Measurements from ENCODE around the gene SOAT1. TPM values are rescaled to one million over a fixed set of nuclear protein-coding genes. Genes with fewer than 3 reads are reported as not detected.

Gene SOAT1
- polyA plus RNA-seq, 1 donor = 10.7 TPM

- DNase-seq = no peak
Observed at GRCh38 chr1:179305450-179305849, 11.9 kb downstream of the SOAT1 start.

DNA sequence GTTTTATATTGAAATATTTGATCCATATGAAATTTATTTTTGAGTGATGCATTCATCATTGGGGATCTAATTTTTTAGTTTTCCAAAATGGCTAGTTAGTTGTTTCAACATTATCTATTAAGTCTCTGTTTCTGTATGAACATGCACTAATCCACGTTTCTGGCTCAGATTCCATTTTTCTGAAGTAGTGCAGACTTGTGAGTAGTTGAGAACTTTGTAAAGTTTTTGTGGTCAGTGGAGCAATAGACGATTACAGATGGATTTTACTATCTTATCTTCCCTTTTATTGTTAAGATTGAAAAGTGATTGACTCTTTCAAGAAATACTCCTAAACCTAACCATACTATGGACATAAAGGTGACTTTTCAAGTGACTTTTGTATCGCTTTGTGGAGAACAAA, 16.7 kb downstream of the SOAT1 start:
- DNase-seq = no peak

DNA sequence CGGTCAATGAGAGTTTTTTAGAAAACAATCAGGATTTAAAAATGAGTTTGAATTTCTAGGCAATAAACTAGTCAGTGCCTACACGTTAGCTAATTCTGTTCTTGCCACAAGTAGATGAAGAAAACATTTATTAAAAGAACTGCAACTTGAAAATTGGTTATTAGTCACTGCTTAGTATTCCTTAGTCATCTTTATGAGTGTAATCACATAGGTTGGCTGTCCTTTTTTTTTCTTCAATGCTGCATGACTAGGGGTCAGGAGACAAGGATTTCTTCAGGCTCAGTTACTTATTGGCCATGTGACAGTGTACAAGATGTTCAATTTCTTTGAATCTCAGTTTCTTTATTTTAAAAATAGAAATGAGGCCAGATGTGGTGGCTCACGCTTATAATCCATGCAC, 17.1 kb downstream of the SOAT1 start:
- DNase-seq = no peak

- no peak for DNase-seq
Observed at GRCh38 chr1:179311149-179311700, 17.6 kb downstream of the SOAT1 start.

DNA sequence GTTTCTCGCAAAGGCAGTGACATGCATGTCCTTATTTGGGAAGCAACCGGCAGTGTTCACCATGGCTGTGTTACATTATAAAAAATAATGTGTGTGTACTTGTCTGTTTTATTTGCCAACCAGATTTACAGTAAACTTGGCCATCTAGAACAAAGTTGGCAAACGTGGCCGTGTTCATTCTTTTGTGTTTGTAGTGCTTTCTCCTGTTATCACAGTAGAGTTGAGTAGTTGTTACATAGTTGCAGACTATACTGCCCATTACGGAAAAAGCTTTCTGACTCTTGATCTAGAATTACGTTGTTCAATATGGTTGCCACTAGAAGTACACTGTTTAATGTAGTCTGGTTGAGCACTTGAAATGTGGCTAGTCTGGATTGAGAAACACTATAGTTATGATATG, 19.4 kb downstream of the SOAT1 start:
- DNase-seq = no peak

DNA sequence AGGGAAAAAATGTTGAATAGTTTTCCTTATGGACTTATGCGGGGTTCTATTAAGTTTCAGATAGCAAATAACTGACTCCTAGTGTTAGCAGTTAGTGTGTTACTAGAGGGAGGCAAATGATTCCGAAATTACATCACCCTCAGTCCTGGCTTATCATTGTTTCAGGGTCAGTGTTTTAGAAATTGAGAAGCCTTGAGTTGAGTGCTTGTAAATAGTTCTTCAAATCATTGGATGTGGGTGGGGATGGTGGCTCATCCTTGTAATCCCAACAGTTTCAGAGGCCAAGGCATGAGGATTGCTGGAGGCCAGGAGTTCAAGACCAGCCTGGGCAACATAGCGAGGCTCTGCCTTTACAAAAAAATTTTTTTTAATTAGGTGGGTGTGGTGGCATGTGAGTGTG, 21.3 kb downstream of the SOAT1 start:
- DNase-seq = no peak

- DNase-seq = no peak
Observed at GRCh38 chr1:179318491-179318890, 24.9 kb downstream of the SOAT1 start.

GRCh38 chr1:179321533-179322216, 28.1 kb downstream of the SOAT1 start:
- DNase-seq = no peak

DNA sequence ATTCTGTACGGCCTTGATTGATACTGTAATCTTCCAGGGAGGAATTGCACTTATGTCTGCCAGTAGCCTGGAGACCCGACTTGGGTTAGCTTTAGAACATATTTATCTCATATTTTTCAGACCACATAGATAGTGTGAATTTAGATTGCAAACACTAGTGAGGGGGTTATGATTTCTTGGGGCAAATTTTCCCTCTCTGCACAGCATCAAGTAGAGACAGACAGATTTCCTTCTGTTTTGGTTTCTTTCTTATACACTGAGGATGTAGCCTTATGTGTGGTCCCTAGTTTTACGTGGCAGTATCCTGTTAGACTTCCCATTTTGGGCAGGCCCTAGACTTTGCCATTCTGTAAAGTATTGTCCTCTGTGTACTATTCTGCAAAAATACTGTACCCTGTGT, 29.0 kb downstream of the SOAT1 start:
- DNase-seq = no peak

DNA sequence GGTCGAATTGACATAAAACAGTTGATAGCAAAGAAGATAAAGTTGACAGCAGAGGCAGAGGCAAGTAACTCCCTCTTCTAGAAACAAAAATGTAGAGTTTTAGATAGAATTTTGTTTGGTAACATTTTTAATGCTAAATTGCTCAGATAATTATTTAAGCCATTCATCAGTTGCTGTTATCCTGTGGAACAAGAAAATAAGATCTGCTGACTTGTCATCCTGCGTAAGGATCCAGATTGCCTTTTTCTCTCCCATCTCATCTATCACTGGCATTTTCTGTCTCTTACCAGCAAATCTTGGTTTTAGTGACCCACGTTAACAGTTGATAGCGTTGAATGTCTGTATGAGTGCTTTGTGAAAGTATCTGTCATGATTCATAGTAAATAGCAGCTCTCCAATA, 29.8 kb downstream of the SOAT1 start:
- no peak for DNase-seq

DNA sequence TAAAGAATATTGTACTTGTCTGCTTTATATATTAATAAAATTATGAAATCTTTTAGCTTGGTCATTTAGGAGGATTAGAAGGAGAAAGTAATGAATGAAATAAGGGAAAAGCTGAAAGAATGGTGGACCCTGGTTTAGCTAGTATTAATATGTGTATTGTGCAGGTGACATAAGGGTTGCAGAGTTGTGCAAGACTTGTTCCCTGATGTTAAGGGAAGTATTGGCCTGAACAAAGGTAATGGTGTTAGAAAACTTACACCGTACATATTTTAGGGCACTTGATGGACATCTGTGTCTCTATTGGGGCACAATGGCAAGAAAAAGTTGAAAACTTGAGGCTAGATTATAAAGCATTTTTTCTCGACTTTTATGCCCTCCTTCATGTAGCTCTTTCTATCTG, 32.2 kb downstream of the SOAT1 start:
- no peak for DNase-seq

- DNase-seq = no peak
Observed at GRCh38 chr1:179326746-179327145, 33.1 kb downstream of the SOAT1 start.

- DNase-seq = no peak
Observed at GRCh38 chr1:179327196-179327595, 33.6 kb downstream of the SOAT1 start.

DNA sequence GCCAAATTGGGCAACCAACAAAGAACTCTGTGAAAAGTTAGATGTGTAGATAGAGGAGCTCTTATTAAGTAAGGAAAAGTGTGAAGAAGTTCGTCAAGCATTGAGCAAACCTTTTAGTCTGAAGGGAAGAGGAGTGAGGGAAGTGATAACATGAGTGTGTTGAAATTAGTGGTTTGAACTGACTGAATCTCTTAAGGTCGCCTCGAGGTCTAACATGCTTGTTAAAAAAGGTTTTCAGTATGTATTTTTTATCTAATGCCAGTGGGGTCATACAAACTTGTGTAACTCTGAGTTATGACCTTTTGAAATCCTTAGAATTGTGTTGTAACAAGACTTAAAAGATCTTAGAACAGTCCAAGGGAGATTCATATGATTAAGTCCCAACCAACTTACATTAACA, 34.1 kb downstream of the SOAT1 start:
- no peak for DNase-seq

- no peak for DNase-seq
Observed at GRCh38 chr1:179329862-179330261, 36.3 kb downstream of the SOAT1 start.

- DNase-seq = no peak
Observed at GRCh38 chr1:179334440-179334839, 40.8 kb downstream of the SOAT1 start.

DNA sequence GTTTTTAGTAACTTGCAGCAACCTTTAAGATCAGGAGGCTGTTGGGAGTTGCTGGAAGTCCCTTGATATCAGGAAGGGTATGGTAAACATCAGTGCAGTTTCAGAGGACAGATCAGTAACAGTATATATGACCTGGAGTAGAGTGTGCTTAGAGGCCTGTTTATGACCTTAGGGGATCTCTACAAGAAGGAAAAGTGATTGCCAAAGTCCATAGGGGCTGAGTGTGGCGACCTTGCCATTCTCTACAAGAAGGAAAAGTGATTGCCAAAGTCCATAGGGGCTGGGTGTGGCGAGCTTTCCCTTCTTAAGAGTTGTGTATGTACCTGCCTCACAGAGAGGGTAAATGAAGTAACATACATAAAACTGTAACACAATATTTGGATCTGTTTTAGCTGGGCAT, 43.7 kb downstream of the SOAT1 start:
- DNase-seq = no peak

GRCh38 chr1:179337942-179338560, 44.5 kb downstream of the SOAT1 start:
- no peak for DNase-seq

DNA sequence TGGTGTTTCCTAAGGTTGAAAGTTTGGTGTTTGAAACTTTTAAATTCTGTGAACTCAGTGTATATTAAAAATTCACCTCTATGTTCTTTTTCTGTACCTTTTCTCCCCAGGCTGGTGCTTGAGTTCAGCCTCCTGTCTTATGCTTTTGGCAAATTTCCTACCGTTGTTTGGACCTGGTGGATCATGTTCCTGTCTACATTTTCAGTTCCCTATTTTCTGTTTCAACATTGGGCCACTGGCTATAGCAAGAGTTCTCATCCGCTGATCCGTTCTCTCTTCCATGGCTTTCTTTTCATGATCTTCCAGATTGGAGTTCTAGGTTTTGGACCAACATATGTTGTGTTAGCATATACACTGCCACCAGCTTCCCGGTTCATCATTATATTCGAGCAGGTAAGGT, 47.3 kb downstream of the SOAT1 start:
- no peak for DNase-seq

DNA sequence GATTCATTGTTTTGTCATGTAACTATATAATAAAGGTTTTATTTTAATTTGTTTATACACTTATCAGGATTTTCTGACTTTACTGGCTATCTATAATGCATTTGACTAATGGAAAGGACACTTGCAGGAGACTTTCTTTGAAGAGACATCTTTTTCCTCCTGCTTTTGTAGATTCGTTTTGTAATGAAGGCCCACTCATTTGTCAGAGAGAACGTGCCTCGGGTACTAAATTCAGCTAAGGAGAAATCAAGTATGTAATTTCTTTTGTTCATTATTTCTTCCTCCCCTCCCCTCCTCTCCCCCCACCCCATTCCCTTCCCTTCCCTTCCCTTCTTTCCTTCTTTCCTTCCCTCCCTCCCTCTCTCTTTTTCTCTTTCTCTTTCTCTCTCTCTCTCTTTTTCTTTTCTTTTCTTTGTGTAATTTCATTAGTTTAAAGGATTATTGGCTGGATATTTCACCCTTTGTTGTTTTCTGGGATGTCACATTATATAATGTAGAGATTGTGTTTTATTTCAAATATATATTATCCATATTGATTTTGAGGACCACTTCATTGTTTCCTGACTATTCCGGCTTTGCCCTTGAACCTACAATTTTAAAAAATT, 48.4 kb downstream of the SOAT1 start:
- no peak for DNase-seq

DNA sequence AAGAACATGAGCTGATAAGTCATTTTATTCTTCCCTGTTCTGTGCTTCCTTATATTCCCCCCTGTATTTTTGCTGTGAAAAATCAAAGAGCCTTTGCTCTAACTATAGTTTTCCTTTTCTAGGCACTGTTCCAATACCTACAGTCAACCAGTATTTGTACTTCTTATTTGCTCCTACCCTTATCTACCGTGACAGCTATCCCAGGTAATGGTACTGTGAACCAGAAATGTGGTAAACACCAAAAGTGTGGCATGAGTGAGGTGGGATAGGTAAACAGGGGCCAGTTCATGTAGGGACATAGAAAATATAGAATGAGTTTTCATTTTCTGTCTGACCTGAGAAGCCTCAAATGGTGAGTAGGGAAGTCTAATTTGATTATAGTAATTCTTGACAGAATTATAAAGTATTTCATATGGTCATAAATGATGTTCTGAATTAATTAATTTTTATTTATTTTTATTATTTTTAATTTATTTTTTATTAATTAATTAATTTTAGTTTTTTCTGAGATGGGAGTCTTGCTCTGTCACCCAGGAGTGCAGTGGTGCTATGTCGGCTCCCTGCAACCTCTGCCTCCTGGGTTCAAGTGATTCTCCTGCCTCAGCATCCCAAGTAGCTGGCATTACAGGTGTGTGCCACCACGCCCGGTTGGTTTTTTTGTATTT, 49.3 kb downstream of the SOAT1 start:
- DNase-seq = no peak

GRCh38 chr1:179351281-179351680, 57.7 kb downstream of the SOAT1 start:
- DNase-seq = no peak

DNA sequence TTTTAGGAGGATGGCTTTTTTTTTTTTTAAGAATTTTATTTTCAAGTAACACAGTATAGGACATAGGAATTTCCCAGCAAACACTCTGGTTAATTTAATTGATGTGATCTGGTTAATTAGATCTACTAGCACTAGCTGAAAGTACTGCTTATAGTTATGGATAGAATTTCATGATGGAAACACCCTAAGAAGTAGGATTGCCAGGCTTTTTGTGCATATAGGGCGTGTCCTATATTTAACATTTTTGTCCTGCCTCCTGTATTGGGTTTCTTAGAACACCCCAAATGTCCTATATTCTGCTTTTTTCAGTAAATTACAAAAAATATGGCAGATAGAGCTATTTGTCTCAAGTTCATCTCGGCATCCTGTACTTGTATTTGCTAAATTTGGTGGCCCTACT, 58.6 kb downstream of the SOAT1 start:
- DNase-seq = no peak
